ENCODE data around the gene HNRNPC. TPM values are rescaled to one million over a fixed set of nuclear protein-coding genes. Genes with fewer than 3 reads are reported as not detected.

Gene HNRNPC
- total and polyA plus RNA-seq, 10 of the 15 experiments (the other 5 are each of a cell fraction or from before 2014, with no cell fraction given): 679 to 1,492 (median 1,262) TPM

DNA sequence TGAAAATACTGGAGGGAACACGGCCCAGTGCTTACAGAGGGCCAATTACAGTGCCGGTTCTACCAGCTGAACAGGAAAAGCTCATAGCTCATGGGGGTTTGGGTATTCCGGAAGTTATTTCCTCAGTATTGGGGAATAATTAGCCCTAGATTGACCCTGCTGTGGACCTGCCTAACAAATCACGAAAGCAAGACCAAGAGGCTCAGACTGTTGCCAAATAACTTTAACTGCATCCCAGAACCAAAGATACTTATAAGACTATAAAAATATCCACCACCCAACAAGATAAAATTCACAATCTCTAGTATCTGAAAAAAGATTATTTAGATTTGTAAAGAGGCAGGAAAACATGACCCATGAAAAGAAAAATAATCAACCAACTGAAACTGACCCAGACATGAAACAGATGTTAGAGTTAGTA is 105.4 kb downstream of the HNRNPC start:
- H3K4me3 ChIP-seq: no peak overlapping the region
- no peak overlapping the region for H3K27ac ChIP-seq (ENCODE audit: control insufficient read depth, insufficient read depth)
- TF ChIP-seq POLR2AphosphoS2 (IDR thresholded peaks at IDR 0.05; ENCODE audit: low read depth, low read length) (no peak), MXI1 (IDR thresholded peaks at IDR 0.05; ENCODE audit: low read depth, low read length) (no peak), NR2F1 (conservative IDR thresholded peaks at IDR 0.05) (no peak), ZSCAN29 (IDR thresholded peaks at IDR 0.05) (no peak), NFXL1 (IDR thresholded peaks at IDR 0.05; ENCODE audit: borderline replicate concordance) (no peak), ATF7 (IDR thresholded peaks at IDR 0.05; ENCODE audit: low read depth) (no peak), BMI1 (IDR thresholded peaks at IDR 0.05; ENCODE audit: borderline replicate concordance) (no peak), CBFB (IDR thresholded peaks at IDR 0.05; ENCODE audit: low read depth) (no peak), MEF2A (IDR thresholded peaks at IDR 0.05; ENCODE audit: insufficient read depth, low read depth, low read length) (no peak), SMC3 (IDR thresholded peaks at IDR 0.05; ENCODE audit: borderline replicate concordance, low read length) (no peak), HCFC1 (IDR thresholded peaks at IDR 0.05; ENCODE audit: low read length) (no peak)
- TF ChIP-seq, protein P1, sequence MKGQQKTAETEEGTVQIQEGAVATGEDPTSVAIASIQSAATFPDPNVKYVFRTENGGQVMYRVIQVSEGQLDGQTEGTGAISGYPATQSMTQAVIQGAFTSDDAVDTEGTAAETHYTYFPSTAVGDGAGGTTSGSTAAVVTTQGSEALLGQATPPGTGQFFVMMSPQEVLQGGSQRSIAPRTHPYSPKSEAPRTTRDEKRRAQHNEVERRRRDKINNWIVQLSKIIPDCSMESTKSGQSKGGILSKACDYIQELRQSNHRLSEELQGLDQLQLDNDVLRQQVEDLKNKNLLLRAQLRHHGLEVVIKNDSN (IDR thresholded peaks at IDR 0.05; ENCODE audit: borderline replicate concordance, extremely low read length, insufficient read depth, low read depth, low read length): no peak
- TF ChIP-seq, protein P2, sequence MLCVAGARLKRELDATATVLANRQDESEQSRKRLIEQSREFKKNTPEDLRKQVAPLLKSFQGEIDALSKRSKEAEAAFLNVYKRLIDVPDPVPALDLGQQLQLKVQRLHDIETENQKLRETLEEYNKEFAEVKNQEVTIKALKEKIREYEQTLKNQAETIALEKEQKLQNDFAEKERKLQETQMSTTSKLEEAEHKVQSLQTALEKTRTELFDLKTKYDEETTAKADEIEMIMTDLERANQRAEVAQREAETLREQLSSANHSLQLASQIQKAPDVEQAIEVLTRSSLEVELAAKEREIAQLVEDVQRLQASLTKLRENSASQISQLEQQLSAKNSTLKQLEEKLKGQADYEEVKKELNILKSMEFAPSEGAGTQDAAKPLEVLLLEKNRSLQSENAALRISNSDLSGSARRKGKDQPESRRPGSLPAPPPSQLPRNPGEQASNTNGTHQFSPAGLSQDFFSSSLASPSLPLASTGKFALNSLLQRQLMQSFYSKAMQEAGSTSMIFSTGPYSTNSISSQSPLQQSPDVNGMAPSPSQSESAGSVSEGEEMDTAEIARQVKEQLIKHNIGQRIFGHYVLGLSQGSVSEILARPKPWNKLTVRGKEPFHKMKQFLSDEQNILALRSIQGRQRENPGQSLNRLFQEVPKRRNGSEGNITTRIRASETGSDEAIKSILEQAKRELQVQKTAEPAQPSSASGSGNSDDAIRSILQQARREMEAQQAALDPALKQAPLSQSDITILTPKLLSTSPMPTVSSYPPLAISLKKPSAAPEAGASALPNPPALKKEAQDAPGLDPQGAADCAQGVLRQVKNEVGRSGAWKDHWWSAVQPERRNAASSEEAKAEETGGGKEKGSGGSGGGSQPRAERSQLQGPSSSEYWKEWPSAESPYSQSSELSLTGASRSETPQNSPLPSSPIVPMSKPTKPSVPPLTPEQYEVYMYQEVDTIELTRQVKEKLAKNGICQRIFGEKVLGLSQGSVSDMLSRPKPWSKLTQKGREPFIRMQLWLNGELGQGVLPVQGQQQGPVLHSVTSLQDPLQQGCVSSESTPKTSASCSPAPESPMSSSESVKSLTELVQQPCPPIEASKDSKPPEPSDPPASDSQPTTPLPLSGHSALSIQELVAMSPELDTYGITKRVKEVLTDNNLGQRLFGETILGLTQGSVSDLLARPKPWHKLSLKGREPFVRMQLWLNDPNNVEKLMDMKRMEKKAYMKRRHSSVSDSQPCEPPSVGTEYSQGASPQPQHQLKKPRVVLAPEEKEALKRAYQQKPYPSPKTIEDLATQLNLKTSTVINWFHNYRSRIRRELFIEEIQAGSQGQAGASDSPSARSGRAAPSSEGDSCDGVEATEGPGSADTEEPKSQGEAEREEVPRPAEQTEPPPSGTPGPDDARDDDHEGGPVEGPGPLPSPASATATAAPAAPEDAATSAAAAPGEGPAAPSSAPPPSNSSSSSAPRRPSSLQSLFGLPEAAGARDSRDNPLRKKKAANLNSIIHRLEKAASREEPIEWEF (IDR thresholded peaks at IDR 0.05; ENCODE audit: insufficient replicate concordance, low read depth, low read length): no peak
- H2AFZ ChIP-seq (ENCODE audit: control insufficient read depth, low read depth, low read length): no peak overlapping the region
- WGBS (ENCODE audit: insufficient coverage, insufficient replicate concordance, low lambda C conversion rate, missing lambda C conversion rate): 52% methylated on average over 4 of the region's 4 CpGs
- H3K4me2 ChIP-seq (ENCODE audit: control insufficient read depth, insufficient read depth): no peak overlapping the region
- no peak overlapping the region for H3K9ac ChIP-seq (ENCODE audit: control insufficient read depth, insufficient read depth, low read length)
- ChIA-PET RAD21 (ENCODE audit: unreplicated experiment) (no interaction called here), SMC1A (ENCODE audit: uncharacterized antibody, unreplicated experiment) (no interaction called here), CTCF (no interaction called here), POLR2A (no interaction called here)
- H3K4me1 ChIP-seq (ENCODE audit: control insufficient read depth, insufficient read depth, low read length): no peaks in the 10 kb centered on the region
- H3K27me3 ChIP-seq (replicated peaks in 1 of 2; ENCODE audit: control insufficient read depth in 2 of 2, insufficient read depth in 2 of 2, low read length in 1 of 2): no peaks in the 10 kb centered on the region
- in situ Hi-C loops (cut with MboI) (no loop called here), intact Hi-C loops (cut with micrococcal nuclease; ENCODE audit: unreplicated experiment) (no loop called here)
- no peak for FAIRE-seq
- no peaks in the 10 kb centered on the region for H4K20me1 ChIP-seq (ENCODE audit: control insufficient read depth, insufficient read depth)
- H3K79me2 ChIP-seq (ENCODE audit: control insufficient read depth, insufficient read depth, low read length): no peaks in the 10 kb centered on the region
- no peak for DNase-seq (ENCODE audit: low read depth, low spot score)
- H3K36me3 ChIP-seq (ENCODE audit: control insufficient read depth in 2 of 2, insufficient read depth in 2 of 2, low read length in 1 of 2): no peaks in the 10 kb centered on the region
- no peaks in the 10 kb centered on the region for H3K9me3 ChIP-seq (replicated peaks; ENCODE audit: control insufficient read depth, insufficient read depth, low read length)
- BruUV-seq (replicated peaks): no TSS peak
- ATAC-seq: no peak

Measured in GM12878 (cell line).